Measurements from ENCODE around the gene ESPNL. TPM values are rescaled to one million over a fixed set of nuclear protein-coding genes. Genes with fewer than 3 reads are reported as not detected.

Gene ESPNL
- total RNA-seq, 4 donors from 2014 or later, result 0.78 to 1.3 (median 0.83) TPM; not detected in 1

- H3K9me3 ChIP-seq, result no peaks in the 10 kb centered on the region
- no peaks in the 10 kb centered on the region for H3K27me3 ChIP-seq
- peaks cover 0 to 10% (median 8%) of the 10 kb centered on the region in 4 donors for H3K4me1 ChIP-seq
- WGBS, result 98% methylated on average over 8 of the region's 14 CpGs
- no peaks in the 10 kb centered on the region for H3K36me3 ChIP-seq
- intact Hi-C loops (cut with DNase I), result no loop called here
- TF ChIP-seq EP300 (IDR thresholded peaks at IDR 0.05) (no peak), POLR2AphosphoS5 (IDR thresholded peaks at IDR 0.05) (no peak), CTCF (IDR thresholded peaks at IDR 0.05) (no peak), POLR2A (IDR thresholded peaks at IDR 0.05; ENCODE audit: low read depth) (no peak)
- no peak overlapping the region for H3K27ac ChIP-seq (replicated peaks in 1 of 4)
- H3K4me3 ChIP-seq, result no peak overlapping the region
- DNase-seq (ENCODE audit: extremely low spot score), result no peak
Observed at GRCh38 chr2:238104226-238104690, 4.1 kb downstream of the ESPNL start.

- Histone ChIP-seq H3K9me3 (no peaks in the 10 kb centered on the region), H3K27me3 (no peaks in the 10 kb centered on the region), H3K27ac (replicated peaks in 1 of 4) (no peak overlapping the region), H3K4me3 (no peak overlapping the region), H3K36me3 (no peaks in the 10 kb centered on the region), H3K4me1 (peaks cover 0 to 11% (median 8%) of the 10 kb centered on the region in 4 donors)
- intact Hi-C loops (cut with DNase I), result no loop called here
- TF ChIP-seq EP300 (IDR thresholded peaks at IDR 0.05) (no peak), CTCF (IDR thresholded peaks at IDR 0.05) (no peak), POLR2A (IDR thresholded peaks at IDR 0.05; ENCODE audit: low read depth) (no peak), POLR2AphosphoS5 (IDR thresholded peaks at IDR 0.05) (no peak)
- DNase-seq (ENCODE audit: extremely low spot score), result no peak
- WGBS, result 93% methylated on average over 11 of the region's 21 CpGs
Observed at GRCh38 chr2:238104691-238105371, 4.7 kb downstream of the ESPNL start.

GRCh38 chr2:238105506-238106338 lies 5.6 kb downstream of the ESPNL start:
- H3K4me1 ChIP-seq, result peaks cover 0 to 11% (median 8%) of the 10 kb centered on the region in 4 donors
- TF ChIP-seq POLR2AphosphoS5 (IDR thresholded peaks at IDR 0.05) (no peak), EP300 (IDR thresholded peaks at IDR 0.05) (no peak), CTCF (IDR thresholded peaks at IDR 0.05) (no peak), POLR2A (IDR thresholded peaks at IDR 0.05; ENCODE audit: low read depth) (no peak)
- no peaks in the 10 kb centered on the region for H3K36me3 ChIP-seq
- intact Hi-C loops (cut with DNase I), result no loop called here
- H3K27me3 ChIP-seq, result no peaks in the 10 kb centered on the region
- H3K27ac ChIP-seq (replicated peaks in 1 of 4), result no peak overlapping the region
- WGBS, result 95% methylated on average over 20 of the region's 28 CpGs
- no peaks in the 10 kb centered on the region for H3K9me3 ChIP-seq
- no peak for DNase-seq (ENCODE audit: extremely low spot score)
- no peak overlapping the region for H3K4me3 ChIP-seq

- H3K4me3 ChIP-seq, result no peak overlapping the region
- no peaks in the 10 kb centered on the region for H3K27me3 ChIP-seq
- no peaks in the 10 kb centered on the region for H3K9me3 ChIP-seq
- H3K27ac ChIP-seq (replicated peaks in 1 of 4), result no peak overlapping the region
- intact Hi-C loops (cut with DNase I), result no loop called here
- WGBS, result 72% methylated on average over 6 of the region's 13 CpGs
- no peaks in the 10 kb centered on the region for H3K36me3 ChIP-seq
- H3K4me1 ChIP-seq, result peaks cover 0 to 11% (median 8%) of the 10 kb centered on the region in 4 donors
- no peak for DNase-seq (ENCODE audit: extremely low spot score)
- no peak for TF ChIP-seq EP300 (IDR thresholded peaks at IDR 0.05)
- no peak for TF ChIP-seq CTCF (IDR thresholded peaks at IDR 0.05)
- no peak for TF ChIP-seq POLR2A (IDR thresholded peaks at IDR 0.05; ENCODE audit: low read depth)
- no peak for TF ChIP-seq POLR2AphosphoS5 (IDR thresholded peaks at IDR 0.05)
Observed at GRCh38 chr2:238106339-238106697, 6.2 kb downstream of the ESPNL start.

Data from esophagus muscularis mucosa (tissue), 4 donors.